Breast epithelium (tissue), 4 donors: ENCODE results near the gene DSE. TPM values are rescaled to one million over a fixed set of nuclear protein-coding genes. Genes with fewer than 3 reads are reported as not detected.

Experiments used
- DNase-seq, 2 donors: peaks; one replicate each; pipeline ENCODE4 v3.0.0-alpha.2; 2019; ENCODE audit warnings: low spot score in 2 of 2
- H3K27ac ChIP-seq, 2 donors: fragments of 200-600 bp; sonication (generic) in 1 of 2; one replicate each; pipeline ENCODE4 v1.5.1; 2016 to 2019; ENCODE audit warnings: mild to moderate bottlenecking in 1 of 2
- H3K27me3 ChIP-seq, 2 donors: fragments of 200-600 bp; sonication (generic) in 1 of 2; one replicate each; pipeline versions ENCODE4 v1.5.1 to v1.6.0; 2017 to 2019; ENCODE audit warnings: control low read depth in 1 of 2, mild to moderate bottlenecking in 1 of 2
- H3K36me3 ChIP-seq: fragments of 200-600 bp; one replicate; pipeline ENCODE4 v1.5.1; 2019
- H3K4me1 ChIP-seq, 2 donors: fragments of 200-600 bp; sonication (generic); one replicate each; pipeline ENCODE4 v1.5.1; 2016 to 2019; ENCODE audit warnings: control low read depth in 1 of 2
- H3K4me3 ChIP-seq, 3 donors: fragments of 200-600 bp; sonication (generic); 1 replicate in 2 of 3; 2 replicates in 1 of 3; pipeline ENCODE4 v1.5.1; 2016 to 2019; ENCODE audit warnings: mild to moderate bottlenecking in 3 of 3, moderate library complexity in 2 of 3
- H3K9me3 ChIP-seq, 2 donors: fragments of 200-600 bp; sonication (generic) in 1 of 2; one replicate each; pipeline ENCODE4 v1.5.1; 2016 to 2019; ENCODE audit warnings: control low read depth in 1 of 2
- CTCF ChIP-seq, 3 donors: fragments of 450-650 bp; IDR thresholded peaks; one replicate each; pipeline ENCODE4 v1.5.1; 2016 to 2017; ENCODE audit warnings: antibody characterized with exemption in 3 of 3, mild to moderate bottlenecking in 3 of 3, moderate library complexity in 3 of 3
- POLR2A ChIP-seq: fragments of 450-650 bp; IDR thresholded peaks from one replicate; pipeline ENCODE4 v1.6.1; 2016; ENCODE audit warnings: antibody characterized with exemption, mild to moderate bottlenecking, moderate library complexity
- POLR2AphosphoS5 ChIP-seq, 3 donors: sonication (generic); formaldehyde crosslinking; IDR thresholded peaks; one replicate each; pipeline ENCODE4 v1.6.1; 2017; ENCODE audit warnings: antibody characterized with exemption in 3 of 3
- intact Hi-C: fragments of 100-400 bp; cut with DNase I; formaldehyde crosslinking; loops from one replicate; pipeline ENCODE4 v1.15.1; 2023; ENCODE audit warnings: low total_unique reads
- total RNA-seq, 3 donors: library from RNA; depleted of rRNA; stranded (reverse); fragments of >200 nt; gene quantifications; one replicate each; pipeline ENCODE4 v1.1.0, GENCODE V29; 2016

DSE gene
- total RNA-seq, 3 donors from 2014 or later, result 40.6 to 133 (median 50.9) TPM

- Histone ChIP-seq H3K4me3 (peak overlapping the region; percentile 77 to 97 (median 93)), H3K27ac (peak overlapping the region; percentile 92 to 95), H3K36me3 (no peaks in the 10 kb centered on the region), H3K9me3 (no peaks in the 10 kb centered on the region), H3K27me3 (no peaks in the 10 kb centered on the region), H3K4me1 (peaks cover 0 to 4% of the 10 kb centered on the region in 2 donors)
- no peak for TF ChIP-seq POLR2AphosphoS5 (IDR thresholded peaks at IDR 0.05)
- TF ChIP-seq POLR2A, result no peak
- intact Hi-C loops, result no loop called here
- DNase-seq, result no peak
These were observed 1.2 kb upstream of the DSE start for GRCh38 chr6:116369540-116369939.

- Histone ChIP-seq H3K27ac (peak overlapping the region; percentile 92 to 95), H3K4me3 (peak overlapping the region; percentile 77 to 97 (median 93)), H3K9me3 (no peaks in the 10 kb centered on the region), H3K27me3 (no peaks in the 10 kb centered on the region), H3K36me3 (no peaks in the 10 kb centered on the region), H3K4me1 (peaks cover 0 to 4% of the 10 kb centered on the region in 2 donors)
- intact Hi-C loops, result no loop called here
- DNase-seq, result no peak
- TF ChIP-seq POLR2AphosphoS5 (IDR thresholded peaks at IDR 0.05), result no peak
- TF ChIP-seq CTCF (IDR thresholded peaks at IDR 0.05), result no peak
- TF ChIP-seq POLR2A, result no peak
These were observed 585 bp upstream of the DSE start for GRCh38 chr6:116369964-116370759.

GRCh38 chr6:116371120-116371917 lies 572 bp downstream of the DSE start:
- Histone ChIP-seq H3K9me3 (no peaks in the 10 kb centered on the region), H3K27me3 (no peaks in the 10 kb centered on the region), H3K27ac (peak overlapping the region; percentile 92 to 95), H3K4me1 (peaks cover 0 to 4% of the 10 kb centered on the region in 2 donors), H3K36me3 (no peaks in the 10 kb centered on the region), H3K4me3 (peak overlapping the region; percentile 77 to 97 (median 93))
- DNase-seq, result peak; percentile 66 to 74
- intact Hi-C loops, result no loop called here
- peak in 2 of 3 donors; percentile 13 to 34 for TF ChIP-seq POLR2AphosphoS5 (IDR thresholded peaks at IDR 0.05)
- TF ChIP-seq POLR2A, result peak; percentile 17
- TF ChIP-seq CTCF (IDR thresholded peaks at IDR 0.05), result no peak

- peaks cover 0 to 4% of the 10 kb centered on the region in 2 donors for H3K4me1 ChIP-seq
- no peaks in the 10 kb centered on the region for H3K36me3 ChIP-seq
- H3K4me3 ChIP-seq, result peak overlapping the region; percentile 77 to 97 (median 93)
- DNase-seq, result no peak
- H3K27ac ChIP-seq, result peak overlapping the region; percentile 92 to 95
- no peak for TF ChIP-seq CTCF (IDR thresholded peaks at IDR 0.05)
- no peak for TF ChIP-seq POLR2AphosphoS5 (IDR thresholded peaks at IDR 0.05)
- TF ChIP-seq POLR2A, result no peak
- no peaks in the 10 kb centered on the region for H3K9me3 ChIP-seq
- intact Hi-C loops, result no loop called here
- no peaks in the 10 kb centered on the region for H3K27me3 ChIP-seq
These were observed 1.1 kb downstream of the DSE start for GRCh38 chr6:116371918-116372209.

- H3K4me3 ChIP-seq, result no peak overlapping the region
- DNase-seq, result no peak
- no peaks in the 10 kb centered on the region for H3K36me3 ChIP-seq
- H3K4me1 ChIP-seq, result peaks cover 0 to 4% of the 10 kb centered on the region in 2 donors
- TF ChIP-seq CTCF (IDR thresholded peaks at IDR 0.05) (no peak), POLR2AphosphoS5 (IDR thresholded peaks at IDR 0.05) (no peak), POLR2A (no peak)
- H3K27me3 ChIP-seq, result no peaks in the 10 kb centered on the region
- H3K27ac ChIP-seq, result no peak overlapping the region
- intact Hi-C loops, result no loop called here
- H3K9me3 ChIP-seq, result no peaks in the 10 kb centered on the region
These were observed 2.6 kb downstream of the DSE start for GRCh38 chr6:116373300-116373699.
